Gastrocnemius medialis (tissue), 4 donors: ENCODE measurements around the gene WDR48. TPM values are rescaled to one million over a fixed set of nuclear protein-coding genes. Genes with fewer than 3 reads are reported as not detected.

ENCODE experiments used
- ATAC-seq, 2 donors: fragments of 150-250 bp; one replicate each; pipeline ENCODE4 v1.9.1; 2016
- DNase-seq, 2 donors: peaks; one replicate each; pipeline ENCODE4 v3.0.0-alpha.2; 2019
- H3K27ac ChIP-seq, 4 donors: fragments of 200-600 bp; sonication (generic); 1 replicate in 1 of 4; 2 replicates in 3 of 4; pipeline ENCODE4 v1.5.1; 2016 to 2018; ENCODE audit warnings: mild to moderate bottlenecking in 2 of 4, moderate library complexity in 1 of 4
- H3K27me3 ChIP-seq, 3 donors: fragments of 200-600 bp; sonication (generic) in 2 of 3; 1 replicate in 1 of 3; 2 replicates in 2 of 3; pipeline versions ENCODE4 v1.5.1 to v1.6.0; 2016 to 2019; ENCODE audit warnings: mild to moderate bottlenecking in 1 of 3, moderate library complexity in 1 of 3
- H3K36me3 ChIP-seq, 2 donors: fragments of 200-600 bp; sonication (generic) in 1 of 2; one replicate each; pipeline ENCODE4 v1.5.1; 2017 to 2018
- H3K4me1 ChIP-seq, 2 donors: fragments of 200-600 bp; sonication (generic) in 1 of 2; one replicate each; pipeline ENCODE4 v1.5.1; 2016 to 2017; ENCODE audit warnings: mild to moderate bottlenecking in 2 of 2
- H3K4me3 ChIP-seq, 4 donors: fragments of 200-600 bp; sonication (generic) in 3 of 4; 1 replicate in 1 of 4; 2 replicates in 3 of 4; pipeline ENCODE4 v1.5.1; 2016 to 2019; ENCODE audit warnings: mild to moderate bottlenecking in 2 of 4
- H3K9me3 ChIP-seq, 3 donors: fragments of 200-600 bp; sonication (generic) in 2 of 3; 1 replicate in 1 of 3; 2 replicates in 2 of 3; pipeline ENCODE4 v1.5.1; 2016 to 2019
- POLR2A ChIP-seq, 2 donors: fragments of 450-650 bp; IDR thresholded peaks; one replicate each; pipeline ENCODE4 v1.6.1; 2017; ENCODE audit warnings: antibody characterized with exemption in 2 of 2, mild to moderate bottlenecking in 2 of 2, moderate library complexity in 2 of 2
- in situ Hi-C, 4 donors: fragments of 200-750 bp; cut with MboI; loops; one replicate each; pipeline versions ENCODE4 v1.15.0 to v1.8.0; 2017; ENCODE audit warnings: low sequenced_read_pairs in 4 of 4
- intact Hi-C: fragments of 100-400 bp; cut with DNase I; formaldehyde crosslinking; loops from one replicate; pipeline ENCODE4 v1.15.1; 2023; ENCODE audit warnings: low total_unique reads
- total RNA-seq, 4 donors: library from RNA; depleted of rRNA; stranded (reverse); fragments of >200 nt; gene quantifications; one replicate each; pipeline versions ENCODE4 v1.1.0 to v1.2.3, GENCODE V29; 2016
- TF ChIP-seq, protein P1 (sequence below), 5 experiments: fragments of 450-650 bp in 3 of 5; fragments of 200-600 bp in 2 of 5; sonication (generic) in 2 of 5; IDR thresholded peaks in 4 of 5; conservative IDR thresholded peaks in 1 of 5; 1 replicate in 4 of 5; 2 replicates in 1 of 5; pipeline ENCODE4 v1.5.1; 2016 to 2019; ENCODE audit warnings: antibody characterized with exemption in 5 of 5, mild to moderate bottlenecking in 3 of 5, moderate library complexity in 3 of 5

Gene WDR48
- total RNA-seq, 4 donors from 2014 or later, result 14.8 to 26.5 (median 19.8) TPM

DNA sequence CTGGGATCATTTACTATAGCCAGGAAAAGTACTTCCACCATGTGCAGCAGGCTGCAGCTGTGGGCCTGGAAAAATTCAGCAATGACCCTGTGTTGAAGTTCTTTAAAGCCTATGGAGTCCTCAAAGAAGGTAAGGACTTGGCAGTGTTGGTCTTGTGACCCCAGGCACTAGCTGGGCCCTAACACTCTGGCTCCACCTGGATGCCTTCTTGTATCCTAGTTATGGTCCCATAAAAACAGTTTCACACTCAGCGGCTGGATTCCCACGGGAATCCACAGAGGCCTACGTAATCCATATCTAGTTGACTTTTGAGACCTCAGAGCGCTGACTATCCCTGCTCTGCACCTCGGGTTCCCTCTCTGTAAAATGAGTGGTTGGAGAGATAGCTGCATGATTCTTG is 57.3 kb downstream of the WDR48 start:
- ATAC-seq, result no peak
- in situ Hi-C loops, result no loop called here
- TF ChIP-seq, protein P1, sequence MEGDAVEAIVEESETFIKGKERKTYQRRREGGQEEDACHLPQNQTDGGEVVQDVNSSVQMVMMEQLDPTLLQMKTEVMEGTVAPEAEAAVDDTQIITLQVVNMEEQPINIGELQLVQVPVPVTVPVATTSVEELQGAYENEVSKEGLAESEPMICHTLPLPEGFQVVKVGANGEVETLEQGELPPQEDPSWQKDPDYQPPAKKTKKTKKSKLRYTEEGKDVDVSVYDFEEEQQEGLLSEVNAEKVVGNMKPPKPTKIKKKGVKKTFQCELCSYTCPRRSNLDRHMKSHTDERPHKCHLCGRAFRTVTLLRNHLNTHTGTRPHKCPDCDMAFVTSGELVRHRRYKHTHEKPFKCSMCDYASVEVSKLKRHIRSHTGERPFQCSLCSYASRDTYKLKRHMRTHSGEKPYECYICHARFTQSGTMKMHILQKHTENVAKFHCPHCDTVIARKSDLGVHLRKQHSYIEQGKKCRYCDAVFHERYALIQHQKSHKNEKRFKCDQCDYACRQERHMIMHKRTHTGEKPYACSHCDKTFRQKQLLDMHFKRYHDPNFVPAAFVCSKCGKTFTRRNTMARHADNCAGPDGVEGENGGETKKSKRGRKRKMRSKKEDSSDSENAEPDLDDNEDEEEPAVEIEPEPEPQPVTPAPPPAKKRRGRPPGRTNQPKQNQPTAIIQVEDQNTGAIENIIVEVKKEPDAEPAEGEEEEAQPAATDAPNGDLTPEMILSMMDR (IDR thresholded peaks at IDR 0.05 in 4 of 5, conservative IDR thresholded peaks at IDR 0.05 in 1 of 5), result no peak

DNA sequence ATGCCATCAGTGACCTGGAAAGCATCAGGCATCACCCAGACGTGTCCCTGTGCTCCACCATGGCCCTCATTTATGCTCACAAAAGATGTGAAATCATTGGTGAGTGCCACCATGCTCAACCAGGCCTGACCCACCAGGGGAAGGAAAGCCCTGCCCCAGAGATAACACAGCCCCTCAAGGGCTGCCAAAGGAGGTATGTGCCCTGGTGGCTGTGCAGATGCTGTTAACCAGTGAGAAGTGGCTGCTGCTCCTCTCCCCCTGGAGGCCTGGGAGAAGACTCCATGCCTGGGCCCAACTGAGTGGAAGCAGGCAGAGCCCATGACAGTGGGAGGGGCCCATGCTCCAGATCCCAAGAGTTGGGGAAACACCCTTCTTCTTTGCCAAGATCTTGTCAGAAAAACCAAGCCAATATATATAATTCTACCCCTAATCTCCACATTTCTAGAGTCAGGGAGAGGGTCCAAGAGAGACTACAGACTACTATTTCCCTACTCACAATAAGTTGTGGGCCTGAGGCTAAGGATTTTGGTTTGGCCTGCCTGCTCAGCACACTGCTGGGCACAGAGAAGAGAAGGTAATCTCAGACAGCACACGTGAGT is 58.3 kb downstream of the WDR48 start:
- in situ Hi-C loops, result no loop called here
- no peak for TF ChIP-seq POLR2A (IDR thresholded peaks at IDR 0.05)
- TF ChIP-seq, protein P1 (IDR thresholded peaks at IDR 0.05 in 4 of 5, conservative IDR thresholded peaks at IDR 0.05 in 1 of 5), result no peak
- intact Hi-C loops, result no loop called here
- Histone ChIP-seq H3K4me1 (peaks cover 23 to 25% of the 10 kb centered on the region in 2 donors), H3K27ac (no peak overlapping the region), H3K27me3 (no peaks in the 10 kb centered on the region), H3K4me3 (no peak overlapping the region), H3K9me3 (no peaks in the 10 kb centered on the region), H3K36me3 (no peaks in the 10 kb centered on the region)
- ATAC-seq, result no peak
- no peak for DNase-seq

More for the DNA sequence above, 57.3 kb downstream of the WDR48 start:
- Histone ChIP-seq H3K9me3 (no peaks in the 10 kb centered on the region), H3K36me3 (no peaks in the 10 kb centered on the region), H3K4me1 (peaks cover 29 to 35% of the 10 kb centered on the region in 2 donors), H3K27me3 (no peaks in the 10 kb centered on the region), H3K4me3 (no peak overlapping the region), H3K27ac (no peak overlapping the region)
- intact Hi-C loops, result loop anchor here (5.0 kb wide), 2 partner anchors 83 to 273 kb away; partner anchors contain the start of genes SLC25A38 and XIRP1
- no peak for DNase-seq

DNA sequence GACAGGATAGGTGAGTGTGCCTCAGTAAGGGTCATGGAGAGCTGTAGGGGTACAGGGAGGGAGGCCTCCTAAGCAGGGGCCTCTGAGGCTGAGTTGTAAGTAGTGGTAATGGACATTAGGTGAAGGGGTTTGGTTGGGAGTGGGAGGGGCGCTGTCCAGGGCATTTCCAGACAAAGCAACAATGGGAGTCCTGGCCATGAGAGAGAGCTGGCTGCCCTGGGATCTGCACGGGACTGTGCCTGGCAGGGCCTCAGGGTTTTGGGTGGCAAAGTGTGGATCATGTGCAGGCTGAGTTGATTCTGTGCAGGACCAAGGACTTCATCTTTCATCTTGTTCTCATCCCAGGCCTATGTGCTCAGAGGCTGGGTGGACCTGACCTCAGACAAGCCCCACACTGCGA is 60.3 kb downstream of the WDR48 start:
- no peak for ATAC-seq
- intact Hi-C loops, result no loop called here
- in situ Hi-C loops, result no loop called here

DNA sequence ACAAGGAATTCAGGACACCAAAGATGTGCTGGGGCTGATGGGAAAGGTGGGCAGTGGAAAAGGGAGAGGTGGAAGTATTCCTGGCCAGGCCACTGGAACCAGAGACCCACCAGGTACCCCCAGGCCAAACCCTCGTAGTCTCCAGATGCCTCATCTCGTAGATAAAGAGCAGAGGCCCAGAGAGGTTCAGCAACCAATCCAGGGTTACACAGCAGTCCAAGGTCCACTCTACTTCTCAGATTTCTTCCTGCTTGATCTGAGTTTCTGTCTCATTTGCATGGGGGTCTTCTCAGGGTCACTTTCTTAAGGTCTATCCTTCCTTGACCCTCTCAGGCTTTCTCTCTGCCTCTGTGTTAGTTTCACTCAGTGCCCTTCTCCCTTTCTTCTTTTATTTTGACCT is 60.7 kb downstream of the WDR48 start:
- DNase-seq (no peak), ATAC-seq (no peak)
- Histone ChIP-seq H3K27ac (no peak overlapping the region), H3K27me3 (no peaks in the 10 kb centered on the region), H3K36me3 (no peaks in the 10 kb centered on the region), H3K9me3 (no peaks in the 10 kb centered on the region), H3K4me3 (no peak overlapping the region), H3K4me1 (peaks cover 8 to 10% of the 10 kb centered on the region in 2 donors)
- intact Hi-C loops (no loop called here), in situ Hi-C loops (no loop called here)
- TF ChIP-seq, protein P1 (IDR thresholded peaks at IDR 0.05 in 4 of 5, conservative IDR thresholded peaks at IDR 0.05 in 1 of 5), result no peak
- no peak for TF ChIP-seq POLR2A (IDR thresholded peaks at IDR 0.05)

More for the DNA sequence above, 60.3 kb downstream of the WDR48 start:
- no peak for DNase-seq
- no peak for TF ChIP-seq POLR2A (IDR thresholded peaks at IDR 0.05)
- TF ChIP-seq, protein P1 (IDR thresholded peaks at IDR 0.05 in 4 of 5, conservative IDR thresholded peaks at IDR 0.05 in 1 of 5), result no peak
- Histone ChIP-seq H3K4me1 (peaks cover 8 to 10% of the 10 kb centered on the region in 2 donors), H3K27me3 (no peaks in the 10 kb centered on the region), H3K36me3 (no peaks in the 10 kb centered on the region), H3K27ac (no peak overlapping the region), H3K9me3 (no peaks in the 10 kb centered on the region), H3K4me3 (no peak overlapping the region)

DNA sequence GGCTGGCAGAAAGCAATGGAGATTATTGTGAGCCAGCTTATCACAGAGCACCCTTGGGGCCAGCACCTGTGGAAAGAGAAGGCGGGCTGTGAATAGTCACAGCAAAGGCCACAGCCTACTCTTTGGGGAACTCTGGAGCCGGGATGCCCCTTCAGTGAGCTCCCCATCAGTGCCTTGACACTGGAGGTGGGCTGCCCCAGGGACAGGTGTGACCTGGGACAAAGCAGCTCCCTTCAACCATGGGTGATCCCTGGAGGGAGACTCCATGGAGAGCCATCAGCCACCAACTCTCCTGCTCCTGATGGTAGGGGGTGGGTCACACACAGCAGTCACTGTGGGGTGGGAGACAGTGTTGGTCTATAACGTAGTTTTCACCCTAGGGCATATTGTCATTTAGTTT is 61.5 kb downstream of the WDR48 start:
- Histone ChIP-seq H3K36me3 (no peaks in the 10 kb centered on the region), H3K4me3 (no peak overlapping the region), H3K4me1 (peaks cover 2 to 5% of the 10 kb centered on the region in 2 donors), H3K27me3 (no peaks in the 10 kb centered on the region), H3K9me3 (no peaks in the 10 kb centered on the region), H3K27ac (no peak overlapping the region)
- in situ Hi-C loops (no loop called here), intact Hi-C loops (no loop called here)
- ATAC-seq (no peak), DNase-seq (no peak)
- TF ChIP-seq POLR2A (IDR thresholded peaks at IDR 0.05), result no peak
- TF ChIP-seq, protein P1 (IDR thresholded peaks at IDR 0.05 in 4 of 5, conservative IDR thresholded peaks at IDR 0.05 in 1 of 5), result no peak
